CD4-positive, alpha-beta T cell treated with Interleukin-10 for 1 hour (primary cell): Measurements from ENCODE around the gene TMEM151B.
A peak's percentile ranks its signal among the peaks of the same experiment; 100 is the strongest.

Experiments used
- DNase-seq: peaks from one replicate; pipeline ENCODE4 v3.0.0-alpha.2; 2020

The TMEM151B gene

GRCh38 chr6:44285552-44286284 is 15.5 kb downstream of the TMEM151B start:
- DNase-seq, result no peak

- DNase-seq, result no peak
Observed at GRCh38 chr6:44286285-44286565, 16.0 kb downstream of the TMEM151B start.

- no peak for DNase-seq
Observed at GRCh38 chr6:44286747-44287146, 16.5 kb downstream of the TMEM151B start.

GRCh38 chr6:44289726-44290260 is 19.5 kb downstream of the TMEM151B start:
- no peak for DNase-seq

GRCh38 chr6:44291841-44292240 is 21.6 kb downstream of the TMEM151B start:
- DNase-seq, result no peak

GRCh38 chr6:44292661-44293365 is 22.6 kb downstream of the TMEM151B start:
- DNase-seq, result no peak

GRCh38 chr6:44294832-44295791 is 24.9 kb downstream of the TMEM151B start:
- DNase-seq, result no peak

- peak; percentile 32 for DNase-seq
Observed at GRCh38 chr6:44297063-44298038, 27.1 kb downstream of the TMEM151B start.

GRCh38 chr6:44298055-44298803 is 28.0 kb downstream of the TMEM151B start:
- no peak for DNase-seq

- DNase-seq, result no peak
Observed at GRCh38 chr6:44298864-44299263, 28.6 kb downstream of the TMEM151B start.

GRCh38 chr6:44300292-44300823 is 30.1 kb downstream of the TMEM151B start:
- DNase-seq, result no peak

GRCh38 chr6:44301106-44301505 is 30.9 kb downstream of the TMEM151B start:
- DNase-seq, result no peak

- DNase-seq, result no peak
Observed at GRCh38 chr6:44301782-44302564, 31.7 kb downstream of the TMEM151B start.

- DNase-seq, result no peak
Observed at GRCh38 chr6:44302856-44303255, 32.6 kb downstream of the TMEM151B start.

- no peak for DNase-seq
Observed at GRCh38 chr6:44303842-44304241, 33.6 kb downstream of the TMEM151B start.

- peak; percentile 52 for DNase-seq
Observed at GRCh38 chr6:44304282-44305199, 34.3 kb downstream of the TMEM151B start.

GRCh38 chr6:44305200-44305725 is 35.0 kb downstream of the TMEM151B start:
- no peak for DNase-seq

GRCh38 chr6:44306710-44307109 is 36.5 kb downstream of the TMEM151B start:
- no peak for DNase-seq

- DNase-seq, result no peak
Observed at GRCh38 chr6:44307217-44307616, 37.0 kb downstream of the TMEM151B start.
